Left ventricle myocardium inferior (tissue), 1 donor: Measurements from ENCODE around the gene LRIG3. TPM values are rescaled to one million over a fixed set of nuclear protein-coding genes. Genes with fewer than 3 reads are reported as not detected.
"Not testable (repeated sequence)": the region's sequence is repeated elsewhere in the genome, so short reads cannot be mapped to it uniquely, and the experiment has no call there.

Experiments
- DNase-seq: peaks from one replicate; pipeline ENCODE4 v3.0.0-alpha.2; 2020
- H3K27ac ChIP-seq: fragments of 200-600 bp; replicated peaks from 2 replicates; pipeline ENCODE4 v1.8.0; 2021
- H3K27me3 ChIP-seq: fragments of 200-600 bp; 2 replicates; pipeline ENCODE4 v1.8.0; 2021; ENCODE audit warnings: low read depth
- H3K36me3 ChIP-seq: fragments of 200-600 bp; 2 replicates; pipeline ENCODE4 v1.8.0; 2021
- H3K4me1 ChIP-seq: fragments of 200-600 bp; 2 replicates; pipeline ENCODE4 v1.8.0; 2021
- H3K4me3 ChIP-seq: fragments of 200-600 bp; 2 replicates; pipeline ENCODE4 v1.8.0; 2021; ENCODE audit warnings: mild to moderate bottlenecking, moderate library complexity
- H3K9me3 ChIP-seq: fragments of 200-600 bp; replicated peaks from 2 replicates; pipeline ENCODE4 v1.8.0; 2021
- intact Hi-C: fragments of 100-400 bp; cut with micrococcal nuclease; formaldehyde crosslinking; loops from one replicate; pipeline ENCODE4 v1.11.0; 2022
- total RNA-seq: library from RNA; stranded (reverse); fragmentation: NEBNext Ultra II Directional; extraction: Animal tissue kit (Norgen Biotek cat#: 25700); gene quantifications from one replicate; pipeline ENCODE4 v1.2.1, GENCODE V29; 2021
- TF ChIP-seq, protein P1 (sequence below): fragments of 200-600 bp; IDR thresholded peaks from 2 replicates; pipeline ENCODE4 v1.8.0; 2021; ENCODE audit warnings: antibody characterized with exemption, mild to moderate bottlenecking, borderline replicate concordance
- donor health status: DM: no; HTN: yes; CAD: no; lungs with severe emphysema.

LRIG3 gene
- total RNA-seq, 1 donor from 2014 or later = 4.5 TPM

DNA sequence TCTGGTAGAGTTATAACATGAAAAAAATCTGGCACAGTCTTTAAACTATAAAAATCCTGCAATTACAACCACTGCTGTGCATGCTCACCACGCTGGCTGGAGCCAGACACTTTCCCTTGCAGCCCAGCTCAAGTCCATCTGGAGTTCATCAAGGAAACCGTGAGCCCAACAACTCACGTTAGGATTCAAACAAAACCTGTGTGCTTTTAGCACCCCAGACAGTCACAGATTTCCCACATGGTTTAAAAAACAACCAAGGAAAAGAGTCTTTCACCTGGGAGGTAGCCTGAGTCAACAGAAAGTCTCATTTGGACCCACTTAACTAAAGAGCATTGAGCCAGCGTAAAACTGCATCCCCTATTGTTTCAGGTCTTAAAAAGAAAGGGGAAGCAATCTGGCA, 4.7 kb downstream of the LRIG3 start:
- intact Hi-C loops = no loop called here
- peak overlapping the region; percentile 90 for H3K27ac ChIP-seq
- H3K4me3 ChIP-seq = peak overlapping the region; percentile 40
- TF ChIP-seq, protein P1, sequence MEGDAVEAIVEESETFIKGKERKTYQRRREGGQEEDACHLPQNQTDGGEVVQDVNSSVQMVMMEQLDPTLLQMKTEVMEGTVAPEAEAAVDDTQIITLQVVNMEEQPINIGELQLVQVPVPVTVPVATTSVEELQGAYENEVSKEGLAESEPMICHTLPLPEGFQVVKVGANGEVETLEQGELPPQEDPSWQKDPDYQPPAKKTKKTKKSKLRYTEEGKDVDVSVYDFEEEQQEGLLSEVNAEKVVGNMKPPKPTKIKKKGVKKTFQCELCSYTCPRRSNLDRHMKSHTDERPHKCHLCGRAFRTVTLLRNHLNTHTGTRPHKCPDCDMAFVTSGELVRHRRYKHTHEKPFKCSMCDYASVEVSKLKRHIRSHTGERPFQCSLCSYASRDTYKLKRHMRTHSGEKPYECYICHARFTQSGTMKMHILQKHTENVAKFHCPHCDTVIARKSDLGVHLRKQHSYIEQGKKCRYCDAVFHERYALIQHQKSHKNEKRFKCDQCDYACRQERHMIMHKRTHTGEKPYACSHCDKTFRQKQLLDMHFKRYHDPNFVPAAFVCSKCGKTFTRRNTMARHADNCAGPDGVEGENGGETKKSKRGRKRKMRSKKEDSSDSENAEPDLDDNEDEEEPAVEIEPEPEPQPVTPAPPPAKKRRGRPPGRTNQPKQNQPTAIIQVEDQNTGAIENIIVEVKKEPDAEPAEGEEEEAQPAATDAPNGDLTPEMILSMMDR = no peak
- DNase-seq = peak; percentile 29
- H3K36me3 ChIP-seq = peaks cover 23% of the 10 kb centered on the region
- peaks cover 68% of the 10 kb centered on the region for H3K4me1 ChIP-seq
- H3K9me3 ChIP-seq = no peaks in the 10 kb centered on the region
- H3K27me3 ChIP-seq = no peaks in the 10 kb centered on the region

- no peak overlapping the region for H3K4me3 ChIP-seq
- no peak overlapping the region for H3K27ac ChIP-seq
- peaks cover 23% of the 10 kb centered on the region for H3K36me3 ChIP-seq
- DNase-seq = no peak
- H3K4me1 ChIP-seq = peaks cover 67% of the 10 kb centered on the region
- intact Hi-C loops = no loop called here
- no peaks in the 10 kb centered on the region for H3K9me3 ChIP-seq
- no peaks in the 10 kb centered on the region for H3K27me3 ChIP-seq
- TF ChIP-seq, protein P1 = no peak
Observed at GRCh38 chr12:58915037-58915436, 5.3 kb downstream of the LRIG3 start.

DNA sequence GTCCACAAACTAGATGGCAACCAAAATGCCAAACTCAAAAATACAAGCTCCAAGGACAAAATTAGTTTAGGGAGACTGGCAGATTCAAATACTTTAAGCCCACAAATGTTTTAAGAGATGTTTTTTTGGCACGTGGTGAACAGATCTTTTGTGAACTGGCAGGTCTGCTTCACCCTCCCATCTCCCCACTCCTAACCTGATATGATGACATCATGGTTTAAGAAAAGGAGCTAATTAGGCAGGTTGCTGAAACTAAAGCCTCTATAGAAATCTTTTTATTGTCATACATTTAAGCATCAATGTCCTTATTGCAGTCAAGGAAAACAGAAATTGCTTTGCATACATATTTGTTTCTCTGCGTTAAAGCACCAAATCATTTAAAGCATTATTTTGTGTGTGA, 5.8 kb downstream of the LRIG3 start:
- TF ChIP-seq, protein P1 = no peak
- intact Hi-C loops = no loop called here
- Histone ChIP-seq H3K9me3 (no peaks in the 10 kb centered on the region), H3K36me3 (peaks cover 23% of the 10 kb centered on the region), H3K27ac (no peak overlapping the region), H3K4me3 (no peak overlapping the region), H3K4me1 (peaks cover 61% of the 10 kb centered on the region), H3K27me3 (no peaks in the 10 kb centered on the region)
- DNase-seq = no peak

DNA sequence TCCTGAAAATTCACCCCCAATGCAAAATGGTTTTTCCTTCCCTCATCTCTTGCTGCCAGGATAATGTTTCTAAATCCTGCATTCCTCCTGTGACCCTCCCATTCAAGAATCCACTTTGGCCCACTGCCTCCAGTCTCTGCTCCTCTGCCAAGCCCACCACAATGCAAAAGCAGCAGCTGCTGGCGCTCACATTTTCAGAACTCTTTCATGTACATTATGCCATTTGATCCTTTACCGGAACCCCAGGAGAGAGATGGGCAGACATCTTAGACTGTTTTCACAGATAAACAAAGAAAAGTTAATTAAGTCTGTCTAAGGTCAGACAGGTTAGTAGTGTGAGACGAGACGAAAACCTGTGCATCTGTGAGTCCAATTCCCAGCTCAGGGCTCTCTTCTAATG, 12.9 kb downstream of the LRIG3 start:
- H3K4me1 ChIP-seq = peaks cover 11% of the 10 kb centered on the region
- H3K9me3 ChIP-seq = no peaks in the 10 kb centered on the region
- peaks cover 39% of the 10 kb centered on the region for H3K36me3 ChIP-seq
- TF ChIP-seq, protein P1 = no peak
- H3K4me3 ChIP-seq = no peak overlapping the region
- H3K27me3 ChIP-seq = no peaks in the 10 kb centered on the region
- DNase-seq = no peak
- H3K27ac ChIP-seq = no peak overlapping the region
- intact Hi-C loops = no loop called here

DNA sequence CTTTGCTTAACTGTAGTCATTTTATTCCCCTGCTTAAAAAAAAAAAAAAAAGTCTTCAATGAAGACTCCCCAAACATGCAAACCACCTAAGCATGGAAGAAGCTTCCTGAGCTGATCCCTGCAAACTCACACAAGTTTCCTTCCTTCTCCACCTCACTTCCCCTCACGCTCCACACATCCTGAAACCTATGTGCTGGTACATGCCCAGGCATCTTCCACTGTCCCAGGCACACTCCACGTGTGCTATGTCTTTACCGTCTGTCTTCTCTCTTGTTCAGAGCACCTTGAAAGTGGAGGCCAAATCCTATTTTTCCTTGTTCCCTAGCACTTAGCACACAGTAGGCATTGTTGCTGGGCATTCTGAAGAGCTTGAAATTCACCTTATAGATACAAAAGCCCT, 13.4 kb downstream of the LRIG3 start:
- no peak overlapping the region for H3K27ac ChIP-seq
- H3K27me3 ChIP-seq = no peaks in the 10 kb centered on the region
- peaks cover 11% of the 10 kb centered on the region for H3K4me1 ChIP-seq
- peaks cover 34% of the 10 kb centered on the region for H3K36me3 ChIP-seq
- TF ChIP-seq, protein P1 = no peak
- no peaks in the 10 kb centered on the region for H3K9me3 ChIP-seq
- H3K4me3 ChIP-seq = no peak overlapping the region
- no peak for DNase-seq
- intact Hi-C loops = no loop called here

- no peak for DNase-seq
- TF ChIP-seq, protein P1 = no peak
- no peaks in the 10 kb centered on the region for H3K9me3 ChIP-seq
- H3K4me1 ChIP-seq = peaks cover 8% of the 10 kb centered on the region
- H3K27ac ChIP-seq = no peak overlapping the region
- no peaks in the 10 kb centered on the region for H3K27me3 ChIP-seq
- intact Hi-C loops = no loop called here
- no peak overlapping the region for H3K4me3 ChIP-seq
- peaks cover 31% of the 10 kb centered on the region for H3K36me3 ChIP-seq
Observed at GRCh38 chr12:58905422-58905821, 14.9 kb downstream of the LRIG3 start.

DNA sequence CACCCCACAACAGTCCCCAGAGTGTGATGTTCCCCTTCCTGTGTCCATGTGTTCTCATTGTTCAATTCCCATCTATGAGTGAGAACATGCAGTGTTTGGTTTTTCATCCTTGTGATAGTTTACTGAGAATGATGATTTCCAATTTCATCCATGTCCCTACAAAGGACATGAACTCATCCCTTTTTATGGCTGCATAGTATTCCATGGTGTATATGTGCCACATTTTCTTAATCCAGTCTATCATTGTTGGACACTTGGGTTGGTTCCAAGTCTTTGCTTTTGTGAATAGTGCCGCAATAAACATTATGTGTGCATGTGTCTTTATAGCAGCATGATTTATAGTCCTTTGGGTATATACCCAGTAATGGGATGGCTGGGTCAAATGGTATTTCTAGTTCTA, 17.6 kb downstream of the LRIG3 start:
- H3K27me3 ChIP-seq, DNase-seq, intact Hi-C loops, H3K27ac ChIP-seq, H3K4me3 ChIP-seq, H3K9me3 ChIP-seq: not testable (repeated sequence)
- H3K4me1 ChIP-seq = peaks cover 15% of the 10 kb centered on the region
- peaks cover 21% of the 10 kb centered on the region for H3K36me3 ChIP-seq
